Measurements from ENCODE around the gene TMC8. TPM values are rescaled to one million over a fixed set of nuclear protein-coding genes. Genes with fewer than 3 reads are reported as not detected.
A peak's percentile ranks its signal among the peaks of the same experiment; 100 is the strongest.

Gene TMC8
- polyA plus RNA-seq, 3 donors: 13.3 to 151 (median 15.1) TPM

GRCh38 chr17:78122216-78122930 lies 8.2 kb upstream of the TMC8 start:
- H3K9ac ChIP-seq (ENCODE audit: insufficient read depth, low read length, poor library complexity, severe bottlenecking): no peak overlapping the region
- Mint-ChIP-seq H3K27me3 (ENCODE audit: low read depth in 3 of 3) (peaks cover 0 to 6% (median 0%) of the 10 kb centered on the region in 3 donors), H3K9me3 (peaks cover 0 to 5% (median 0%) of the 10 kb centered on the region in 7 donors), H3K27ac (no peak overlapping the region), H3K36me3 (peaks cover 47 to 71% of the 10 kb centered on the region in 2 donors), H3K4me1 (peaks cover 66% of the 10 kb centered on the region), H3K4me3 (peak overlapping the region in 1 of 2 donors; percentile 59)
- H3K79me2 ChIP-seq (ENCODE audit: insufficient read depth, low read length): peaks cover 55% of the 10 kb centered on the region
- no peak overlapping the region for H3K4me3 ChIP-seq (replicated peaks in 1 of 3; ENCODE audit: low read depth in 2 of 3, low read length in 3 of 3)
- peaks cover 97% of the 10 kb centered on the region for H4K20me1 ChIP-seq (ENCODE audit: insufficient read depth, low read length)
- intact Hi-C loops (cut with micrococcal nuclease): no loop called here
- H3K4me2 ChIP-seq (replicated peaks; ENCODE audit: extremely low read depth, low read length, poor library complexity, severe bottlenecking): peak overlapping the region; percentile 17
- H3K27ac ChIP-seq (ENCODE audit: low read depth in 1 of 2, low read length in 2 of 2): no peak overlapping the region
- no peak overlapping the region for H2AFZ ChIP-seq (ENCODE audit: insufficient read depth, low read depth, low read length, poor library complexity, severe bottlenecking)
- TF ChIP-seq, protein P1, sequence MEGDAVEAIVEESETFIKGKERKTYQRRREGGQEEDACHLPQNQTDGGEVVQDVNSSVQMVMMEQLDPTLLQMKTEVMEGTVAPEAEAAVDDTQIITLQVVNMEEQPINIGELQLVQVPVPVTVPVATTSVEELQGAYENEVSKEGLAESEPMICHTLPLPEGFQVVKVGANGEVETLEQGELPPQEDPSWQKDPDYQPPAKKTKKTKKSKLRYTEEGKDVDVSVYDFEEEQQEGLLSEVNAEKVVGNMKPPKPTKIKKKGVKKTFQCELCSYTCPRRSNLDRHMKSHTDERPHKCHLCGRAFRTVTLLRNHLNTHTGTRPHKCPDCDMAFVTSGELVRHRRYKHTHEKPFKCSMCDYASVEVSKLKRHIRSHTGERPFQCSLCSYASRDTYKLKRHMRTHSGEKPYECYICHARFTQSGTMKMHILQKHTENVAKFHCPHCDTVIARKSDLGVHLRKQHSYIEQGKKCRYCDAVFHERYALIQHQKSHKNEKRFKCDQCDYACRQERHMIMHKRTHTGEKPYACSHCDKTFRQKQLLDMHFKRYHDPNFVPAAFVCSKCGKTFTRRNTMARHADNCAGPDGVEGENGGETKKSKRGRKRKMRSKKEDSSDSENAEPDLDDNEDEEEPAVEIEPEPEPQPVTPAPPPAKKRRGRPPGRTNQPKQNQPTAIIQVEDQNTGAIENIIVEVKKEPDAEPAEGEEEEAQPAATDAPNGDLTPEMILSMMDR (IDR thresholded peaks at IDR 0.05): no peak
- no peaks in the 10 kb centered on the region for H3K9me3 ChIP-seq (replicated peaks in 1 of 2; ENCODE audit: control insufficient read depth in 1 of 2, insufficient read depth in 1 of 2, low read length in 2 of 2)
- DNase-seq: no peak
- WGBS (ENCODE audit: insufficient coverage): 79% methylated on average over 22 of the region's 23 CpGs
- no peaks in the 10 kb centered on the region for H3K27me3 ChIP-seq (ENCODE audit: control insufficient read depth in 2 of 2, insufficient read depth in 2 of 2, low read length in 2 of 2)
- H3K36me3 ChIP-seq (replicated peaks in 1 of 2; ENCODE audit: control insufficient read depth in 1 of 2, insufficient read depth in 2 of 2, low read length in 2 of 2): peaks cover 58 to 70% of the 10 kb centered on the region in 2 donors
- peaks cover 63 to 73% of the 10 kb centered on the region in 2 donors for H3K4me1 ChIP-seq (ENCODE audit: control insufficient read depth in 1 of 2, insufficient read depth in 2 of 2, low read length in 2 of 2)

- no peak overlapping the region for H3K9ac ChIP-seq (ENCODE audit: insufficient read depth, low read length, poor library complexity, severe bottlenecking)
- H3K27me3 Mint-ChIP-seq (ENCODE audit: low read depth in 3 of 3): peaks cover 0 to 6% (median 0%) of the 10 kb centered on the region in 3 donors
- DNase-seq: no peak
- H3K9me3 Mint-ChIP-seq: peaks cover 0 to 4% (median 0%) of the 10 kb centered on the region in 7 donors
- no peak overlapping the region for H3K4me3 ChIP-seq (replicated peaks in 1 of 3; ENCODE audit: low read depth in 2 of 3, low read length in 3 of 3)
- peaks cover 94% of the 10 kb centered on the region for H4K20me1 ChIP-seq (ENCODE audit: insufficient read depth, low read length)
- H3K27me3 ChIP-seq (ENCODE audit: control insufficient read depth in 2 of 2, insufficient read depth in 2 of 2, low read length in 2 of 2): no peaks in the 10 kb centered on the region
- no peaks in the 10 kb centered on the region for H3K9me3 ChIP-seq (replicated peaks in 1 of 2; ENCODE audit: control insufficient read depth in 1 of 2, insufficient read depth in 1 of 2, low read length in 2 of 2)
- peak overlapping the region in 1 of 7 donors; percentile 40 for H3K27ac Mint-ChIP-seq
- TF ChIP-seq, protein P1 (IDR thresholded peaks at IDR 0.05): no peak
- intact Hi-C loops (cut with micrococcal nuclease): no loop called here
- H3K4me2 ChIP-seq (replicated peaks; ENCODE audit: extremely low read depth, low read length, poor library complexity, severe bottlenecking): no peak overlapping the region
- peaks cover 58 to 64% of the 10 kb centered on the region in 2 donors for H3K36me3 ChIP-seq (replicated peaks in 1 of 2; ENCODE audit: control insufficient read depth in 1 of 2, insufficient read depth in 2 of 2, low read length in 2 of 2)
- H3K4me1 Mint-ChIP-seq: peaks cover 61% of the 10 kb centered on the region
- H3K27ac ChIP-seq (ENCODE audit: low read depth in 1 of 2, low read length in 2 of 2): no peak overlapping the region
- H3K79me2 ChIP-seq (ENCODE audit: insufficient read depth, low read length): peaks cover 61% of the 10 kb centered on the region
- WGBS (ENCODE audit: insufficient coverage): 97% methylated on average over 4 of the region's 4 CpGs
- H3K36me3 Mint-ChIP-seq: peaks cover 47 to 66% of the 10 kb centered on the region in 2 donors
- peaks cover 65 to 73% of the 10 kb centered on the region in 2 donors for H3K4me1 ChIP-seq (ENCODE audit: control insufficient read depth in 1 of 2, insufficient read depth in 2 of 2, low read length in 2 of 2)
- H3K4me3 Mint-ChIP-seq: peak overlapping the region in 1 of 2 donors; percentile 3
- no peak overlapping the region for H2AFZ ChIP-seq (ENCODE audit: insufficient read depth, low read depth, low read length, poor library complexity, severe bottlenecking)
Measured at GRCh38 chr17:78122931-78123249, 7.7 kb upstream of the TMC8 start.
